WI38 (cell line): Measurements from ENCODE around the gene BICRA.
"Not testable (repeated sequence)": the region's sequence is repeated elsewhere in the genome, so short reads cannot be mapped to it uniquely, and the experiment has no call there.

ENCODE experiments used
- H3K4me3 ChIP-seq: 2 replicates; pipeline ENCODE4 v1.5.1; 2011; ENCODE audit warnings: low read depth, mild to moderate bottlenecking, control low read depth, low read length
- CTCF ChIP-seq: IDR thresholded peaks from 2 replicates; pipeline ENCODE4 v1.5.1; 2012; ENCODE audit warnings: low read depth, mild to moderate bottlenecking, control low read depth, low read length

Gene BICRA

DNA sequence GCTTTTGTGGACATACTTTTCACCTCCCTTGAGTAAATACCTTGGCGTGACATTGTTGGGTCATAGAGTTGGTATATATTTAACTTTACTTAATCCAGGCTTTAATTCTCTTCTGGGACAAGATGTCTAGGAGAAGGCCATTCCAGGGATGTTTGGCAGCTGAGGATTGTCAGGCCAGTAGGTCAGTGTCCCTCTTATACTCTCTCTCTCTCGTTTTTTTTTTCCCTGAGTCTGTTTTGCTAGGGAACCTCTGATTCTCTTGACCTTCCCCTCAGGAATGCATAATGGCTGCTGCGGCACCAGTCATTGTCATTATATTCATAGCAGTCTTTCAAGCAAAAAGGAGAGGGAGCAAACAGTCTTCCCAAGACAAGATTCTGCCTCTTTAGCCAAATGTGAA is 48.8 kb downstream of the BICRA start:
- TF ChIP-seq CTCF = no peak

GRCh38 chr19:47658431-47659348 is 49.8 kb downstream of the BICRA start:
- no peak overlapping the region for H3K4me3 ChIP-seq
- TF ChIP-seq CTCF = no peak

More for the DNA sequence above, 48.8 kb downstream of the BICRA start:
- no peak overlapping the region for H3K4me3 ChIP-seq

- H3K4me3 ChIP-seq = no peak overlapping the region
- no peak for TF ChIP-seq CTCF
Measured at GRCh38 chr19:47660435-47660832, 51.5 kb downstream of the BICRA start.

DNA sequence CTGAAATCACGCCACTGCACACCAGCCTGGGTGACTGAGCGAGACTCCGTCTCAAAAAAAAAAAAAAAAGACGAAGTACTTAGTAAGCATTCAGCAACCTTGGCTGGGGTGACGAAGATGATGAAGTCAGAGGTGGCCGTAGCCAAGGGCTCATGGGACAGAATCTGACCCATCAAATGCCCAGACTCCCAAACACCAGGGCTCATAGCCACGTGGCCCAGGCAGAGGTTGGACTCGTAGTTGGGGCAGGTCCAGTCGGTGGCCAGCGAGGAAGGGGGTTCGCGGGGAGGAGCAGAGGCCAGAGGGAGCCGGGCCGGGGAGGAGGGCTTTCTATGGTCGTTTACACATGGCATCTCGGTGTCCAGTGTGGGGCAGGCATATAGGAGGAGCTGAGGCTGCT is 52.2 kb downstream of the BICRA start:
- no peak for TF ChIP-seq CTCF
- no peak overlapping the region for H3K4me3 ChIP-seq

DNA sequence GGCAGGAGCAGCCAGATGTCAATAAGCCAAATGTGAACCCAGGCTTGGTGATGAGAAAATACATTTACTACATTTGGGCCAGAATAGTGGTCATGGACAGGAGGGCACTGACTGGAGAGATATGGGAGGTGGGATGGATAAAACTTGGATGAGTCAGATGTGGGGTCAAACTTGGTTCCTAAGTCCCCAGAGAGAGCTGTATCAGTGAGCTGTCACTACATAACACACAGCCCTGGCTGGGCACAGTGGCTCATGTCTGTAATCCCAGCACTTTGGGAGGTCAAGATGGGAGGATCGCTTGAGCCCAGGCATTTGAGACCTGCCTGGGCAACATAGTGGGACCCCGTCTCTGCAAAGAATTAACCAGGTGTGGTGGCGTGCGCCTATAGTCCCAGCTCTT is 52.7 kb downstream of the BICRA start:
- TF ChIP-seq CTCF = no peak

GRCh38 chr19:47663435-47663910 is 54.5 kb downstream of the BICRA start:
- TF ChIP-seq CTCF = no peak
- H3K4me3 ChIP-seq = peak overlapping the region; percentile 41

More for the DNA sequence above, 52.7 kb downstream of the BICRA start:
- H3K4me3 ChIP-seq = no peak overlapping the region

- TF ChIP-seq CTCF = no peak
- H3K4me3 ChIP-seq = peak overlapping the region; percentile 41
Measured at GRCh38 chr19:47663911-47664771, 55.2 kb downstream of the BICRA start.

GRCh38 chr19:47668556-47668955 is 59.6 kb downstream of the BICRA start:
- H3K4me3 ChIP-seq = not testable (repeated sequence)
